Fibroblast of the conjunctiva (primary cell): ENCODE measurements around the gene KREMEN1.

Experiments
- DNase-seq: peaks from one replicate; pipeline ENCODE4 v3.0.0-alpha.2; 2010; ENCODE audit warnings: low read depth

KREMEN1 gene

GRCh38 chr22:29133603-29134133, 60.8 kb downstream of the KREMEN1 start:
- DNase-seq, result no peak

DNA sequence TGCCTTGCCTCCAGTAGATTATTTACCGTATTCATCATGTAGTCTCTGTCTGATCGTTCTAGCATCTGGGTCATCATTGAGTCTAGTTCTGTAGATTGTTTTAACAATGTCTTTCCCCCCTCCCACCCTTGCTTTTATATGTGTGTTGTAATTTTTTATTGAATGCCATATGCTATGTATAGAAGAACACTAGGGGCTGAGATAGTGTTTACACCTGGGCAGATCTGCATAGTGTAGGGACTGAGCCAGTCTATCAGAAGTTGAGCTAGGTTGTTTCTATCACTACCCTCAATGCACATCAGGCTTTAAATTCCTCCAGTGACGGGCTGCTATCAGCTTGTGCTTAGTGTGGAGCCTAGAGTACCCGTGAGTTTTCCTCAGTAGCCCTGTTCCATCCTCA, 61.6 kb downstream of the KREMEN1 start:
- DNase-seq, result no peak

GRCh38 chr22:29136782-29137700, 64.2 kb downstream of the KREMEN1 start:
- no peak for DNase-seq

DNA sequence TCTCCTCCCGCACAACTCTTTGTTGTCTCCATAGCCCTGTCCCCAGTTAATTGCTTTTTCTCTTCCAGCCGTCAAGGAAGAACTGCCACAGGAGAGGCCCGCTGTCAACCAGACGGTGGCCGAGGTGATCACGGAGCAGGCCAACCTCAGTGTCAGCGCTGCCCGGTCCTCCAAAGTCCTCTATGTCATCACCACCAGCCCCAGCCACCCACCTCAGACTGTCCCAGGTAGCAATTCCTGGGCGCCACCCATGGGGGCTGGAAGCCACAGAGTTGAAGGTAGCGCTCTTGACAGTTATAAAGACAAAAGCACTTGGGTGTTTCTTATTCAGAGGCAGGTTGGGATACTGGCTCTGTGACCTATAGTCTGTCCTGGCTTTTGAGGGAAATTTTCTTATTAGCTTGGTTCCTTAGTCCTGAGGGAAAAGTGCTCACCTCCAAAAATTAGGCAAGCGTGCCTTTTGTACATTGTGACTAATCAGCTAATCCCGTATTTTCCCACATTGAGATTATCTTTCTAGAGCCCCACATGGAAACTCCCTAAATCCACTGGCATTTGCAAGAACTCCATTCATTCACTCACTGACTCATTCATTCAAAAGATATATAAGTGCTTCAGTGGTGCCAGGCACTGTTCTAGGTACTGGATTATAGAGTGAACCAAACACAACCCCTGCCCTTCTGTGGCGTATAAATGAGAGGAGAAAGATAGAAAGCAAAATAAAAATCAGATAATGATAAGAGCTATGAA, 65.9 kb downstream of the KREMEN1 start:
- DNase-seq, result no peak

DNA sequence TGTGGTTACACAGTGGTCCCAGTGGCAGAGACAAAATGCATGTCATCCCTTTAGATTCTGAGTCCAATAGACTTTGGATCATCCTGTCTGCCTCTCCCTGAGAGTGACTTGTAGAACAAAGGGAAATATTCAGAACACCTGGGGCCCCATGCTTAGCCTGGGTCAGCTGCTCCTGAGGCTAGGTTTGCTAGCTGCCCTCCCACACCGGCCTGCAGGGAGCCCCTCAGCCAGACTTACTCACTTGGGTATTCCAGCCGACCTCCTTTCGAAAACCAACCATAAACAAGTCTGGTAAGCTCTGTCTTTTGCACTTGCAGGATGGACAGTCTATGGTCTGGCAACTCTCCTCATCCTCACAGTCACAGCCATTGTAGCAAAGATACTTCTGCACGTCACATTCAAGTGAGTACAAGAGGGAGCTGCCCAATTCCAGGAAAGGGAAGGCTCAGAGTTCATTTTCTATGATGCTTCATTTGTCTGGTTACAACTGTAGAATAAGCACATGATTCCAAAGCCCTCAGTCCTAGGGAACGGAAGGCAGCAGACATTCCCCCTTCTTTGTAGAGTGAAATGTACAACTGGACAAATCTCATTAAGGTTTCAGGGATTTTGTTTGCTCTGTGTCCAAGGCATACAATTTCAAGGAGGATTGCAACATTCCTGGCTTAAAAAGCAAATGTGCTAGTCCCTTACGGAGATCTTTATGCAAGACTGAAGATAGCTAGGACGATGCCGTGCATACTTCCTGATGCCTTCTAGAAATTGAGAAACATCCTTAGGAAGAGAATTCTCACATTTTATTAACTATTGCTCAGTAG, 67.3 kb downstream of the KREMEN1 start:
- peak; percentile 53 for DNase-seq

GRCh38 chr22:29141078-29141688, 68.3 kb downstream of the KREMEN1 start:
- DNase-seq, result no peak

- DNase-seq, result no peak
Measured at GRCh38 chr22:29142116-29142515, 69.3 kb downstream of the KREMEN1 start.

GRCh38 chr22:29143941-29144785, 71.3 kb downstream of the KREMEN1 start:
- DNase-seq, result no peak

DNA sequence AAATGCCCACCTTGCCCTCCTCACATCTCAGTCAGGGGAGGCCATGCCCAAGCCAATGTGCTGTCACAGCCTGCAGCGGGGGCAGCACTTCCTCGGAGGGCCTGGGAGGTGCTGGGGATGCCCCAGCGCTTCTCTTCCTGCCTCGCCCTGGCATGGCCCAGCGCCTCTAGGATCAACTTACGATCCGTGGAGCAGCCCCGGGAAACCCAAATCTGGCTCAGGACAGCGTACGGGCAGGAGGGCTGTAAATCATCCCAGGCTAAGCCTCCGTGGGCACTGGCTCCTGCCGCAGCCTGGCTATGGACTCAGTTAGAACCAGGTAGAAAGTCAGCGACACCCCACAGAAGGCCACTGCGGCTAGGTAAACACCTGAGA, 71.9 kb downstream of the KREMEN1 start:
- no peak for DNase-seq

DNA sequence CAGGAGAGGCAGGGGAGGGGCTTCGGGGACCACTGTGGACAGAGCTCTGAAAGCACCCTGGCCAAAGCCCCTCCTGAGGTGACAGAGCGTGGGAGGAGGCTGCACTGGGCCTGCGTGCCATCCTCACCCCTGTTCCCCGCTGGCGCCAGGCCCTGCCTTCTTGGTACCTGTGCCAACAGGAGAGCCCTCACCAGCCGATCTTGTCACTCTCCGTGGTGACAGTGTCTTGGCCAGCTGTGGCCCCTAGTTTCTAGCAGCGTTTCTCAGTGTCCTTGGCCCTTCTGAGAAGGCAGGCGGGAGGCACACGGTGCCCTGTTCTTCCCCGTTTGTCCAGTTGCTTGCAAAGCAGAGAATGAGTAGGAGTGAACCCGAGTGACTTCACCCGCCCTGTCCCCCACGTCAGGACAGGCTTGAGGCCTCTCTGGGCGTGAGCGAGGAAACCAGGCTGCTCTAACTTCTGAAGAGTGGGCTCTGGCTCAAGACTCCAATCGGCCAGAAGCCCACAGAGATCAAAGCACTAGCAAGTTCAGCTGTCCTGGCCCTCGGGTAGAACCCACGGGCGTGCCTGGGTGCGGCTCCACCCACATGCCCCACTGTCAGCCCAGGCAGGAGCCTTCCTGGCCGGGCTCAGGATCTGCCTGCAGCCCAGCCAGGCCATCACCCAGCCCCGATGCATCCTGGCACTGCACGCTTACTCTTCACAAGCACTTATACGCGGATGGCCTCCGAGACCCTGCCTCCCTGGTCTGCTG, 72.7 kb downstream of the KREMEN1 start:
- no peak for DNase-seq

DNA sequence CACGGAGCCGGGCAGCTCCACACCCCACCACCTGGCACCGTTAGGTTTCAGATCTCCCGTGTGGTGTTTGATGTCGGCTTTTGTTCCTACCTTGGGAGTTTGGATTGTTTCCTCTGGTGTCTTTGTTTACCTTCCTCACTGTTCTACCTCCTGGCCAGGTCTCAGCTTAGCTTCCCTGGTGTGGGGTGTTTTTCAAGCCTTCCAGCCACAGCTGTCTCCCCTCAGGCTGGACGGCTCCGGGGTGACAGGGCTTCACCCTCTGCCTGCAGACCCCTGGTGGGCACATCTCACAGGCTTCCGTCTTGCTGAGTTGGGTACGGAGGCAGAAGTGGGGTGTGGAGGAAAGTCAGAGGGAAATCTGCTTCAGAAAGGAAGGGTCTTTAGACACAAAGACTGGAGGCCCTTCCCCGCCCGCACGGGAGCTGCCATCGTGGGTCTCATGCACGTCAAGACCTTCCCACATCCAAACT, 73.3 kb downstream of the KREMEN1 start:
- no peak for DNase-seq

DNA sequence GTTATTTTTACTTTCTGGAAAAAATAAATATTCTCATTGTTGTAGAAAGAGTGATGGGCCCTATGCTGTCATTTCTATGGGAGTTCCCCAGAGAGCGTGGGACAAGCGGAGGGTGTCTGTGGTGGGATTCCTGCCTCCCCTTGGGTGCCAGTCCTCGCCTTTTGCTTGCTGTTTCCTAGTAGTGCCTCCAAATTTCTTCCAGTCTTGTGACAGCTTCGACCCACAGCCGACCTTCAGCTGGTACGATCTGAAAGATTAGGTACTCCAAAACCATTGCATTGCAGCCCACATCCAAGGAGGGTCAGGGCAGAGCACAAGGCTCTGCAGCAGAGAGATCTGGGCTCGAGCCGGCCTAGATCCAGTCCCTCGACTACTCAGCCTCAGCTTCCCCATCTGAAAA, 73.9 kb downstream of the KREMEN1 start:
- no peak for DNase-seq

DNA sequence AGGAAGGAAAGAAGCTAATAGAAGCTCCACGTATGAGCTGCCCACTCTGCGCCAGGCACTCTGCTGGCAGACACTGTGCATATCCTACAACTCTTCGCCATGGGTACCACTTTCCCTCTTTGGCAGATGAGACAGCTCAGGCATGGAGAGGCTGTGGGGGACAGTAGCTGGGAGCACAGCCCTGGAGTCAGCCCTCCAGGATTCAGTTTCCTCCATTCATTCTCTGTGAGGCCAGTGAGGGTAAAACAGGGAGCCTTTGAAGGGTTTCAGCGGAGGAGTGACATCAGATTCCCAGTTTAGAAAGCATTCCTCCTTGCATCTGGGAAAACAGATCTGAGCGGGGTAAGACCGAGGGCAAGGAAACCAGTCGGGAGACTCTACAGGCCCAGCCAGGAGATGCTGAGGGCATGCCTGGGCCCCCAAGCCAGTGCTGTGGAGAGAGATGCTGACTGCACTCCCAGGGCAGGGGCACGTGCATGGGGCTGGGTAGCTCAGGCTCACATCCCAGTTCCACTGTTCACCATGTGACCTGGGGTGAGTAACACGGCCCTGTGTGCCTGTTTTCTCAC, 74.6 kb downstream of the KREMEN1 start:
- DNase-seq, result no peak

DNA sequence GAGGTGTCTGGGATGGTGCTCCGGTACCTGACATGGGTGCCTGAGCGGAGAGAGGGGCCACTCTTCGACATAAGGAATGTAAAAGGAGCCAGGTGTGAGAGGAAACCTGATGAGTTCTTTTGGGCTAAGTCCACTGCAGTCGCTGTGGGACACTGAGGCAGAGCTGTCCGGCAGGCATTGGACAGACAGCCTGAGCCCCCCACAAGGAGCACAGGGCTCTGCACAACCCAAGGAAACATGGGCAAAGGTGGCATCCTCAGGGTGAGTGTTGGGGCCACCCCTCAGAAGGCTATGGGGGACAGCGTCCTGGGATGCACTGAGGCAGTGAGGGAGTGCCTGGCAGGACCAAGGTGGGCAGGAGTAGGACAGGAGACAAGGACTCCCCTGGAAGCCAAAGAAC, 75.2 kb downstream of the KREMEN1 start:
- no peak for DNase-seq

DNA sequence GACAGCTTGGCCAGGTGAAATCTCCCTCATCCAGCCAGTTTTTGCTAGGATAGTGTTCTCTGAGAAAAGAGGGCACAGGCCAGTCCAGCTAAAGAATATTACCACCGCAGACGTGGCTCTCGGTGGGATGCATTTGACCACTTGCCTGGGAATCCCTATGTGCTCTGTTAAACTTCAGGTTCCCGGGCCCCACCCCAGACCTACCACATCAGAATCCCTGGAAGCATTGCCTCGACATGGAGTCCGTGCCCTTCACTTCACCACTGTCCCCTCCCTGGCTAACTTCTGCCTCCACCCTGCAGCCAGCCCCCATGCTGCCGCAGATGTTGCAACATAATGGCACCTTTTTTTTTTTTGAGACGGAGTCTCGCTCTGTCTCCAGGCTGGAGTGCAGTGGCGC, 76.0 kb downstream of the KREMEN1 start:
- no peak for DNase-seq

DNA sequence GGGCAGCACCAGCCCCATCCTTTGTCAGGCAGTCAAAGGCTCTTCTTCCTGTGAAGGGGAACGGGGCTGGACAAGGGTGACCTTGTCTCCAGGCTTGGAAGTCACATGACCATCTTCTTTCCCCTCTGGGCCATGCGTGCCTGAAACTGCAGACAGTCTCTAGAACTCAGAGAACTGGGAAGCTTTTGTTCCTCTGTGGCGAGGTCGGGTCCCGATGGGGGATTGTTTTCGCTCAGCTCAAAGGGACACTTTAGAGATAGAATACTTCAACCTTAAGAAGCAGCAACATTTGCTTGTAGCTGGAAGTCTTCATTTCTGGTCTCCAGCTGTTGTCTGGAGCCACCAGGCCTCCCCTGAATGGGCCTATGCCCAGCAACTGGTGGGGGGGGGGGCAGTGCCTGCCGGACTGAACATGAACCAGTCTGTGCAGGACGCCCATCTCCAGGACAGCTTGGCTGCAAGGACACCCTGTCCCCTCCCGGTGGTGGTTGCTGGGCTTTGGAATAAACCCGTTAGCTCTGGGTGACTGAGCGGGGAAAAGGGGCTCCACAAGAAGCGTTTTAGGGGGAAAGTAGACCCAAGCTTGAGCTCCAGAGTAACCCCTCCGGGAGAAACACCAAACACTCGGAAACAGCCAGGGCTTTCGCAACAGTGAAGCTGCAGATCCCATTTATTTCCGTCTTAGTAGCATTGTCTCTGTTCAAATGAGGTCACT, 77.2 kb downstream of the KREMEN1 start:
- DNase-seq, result no peak

DNA sequence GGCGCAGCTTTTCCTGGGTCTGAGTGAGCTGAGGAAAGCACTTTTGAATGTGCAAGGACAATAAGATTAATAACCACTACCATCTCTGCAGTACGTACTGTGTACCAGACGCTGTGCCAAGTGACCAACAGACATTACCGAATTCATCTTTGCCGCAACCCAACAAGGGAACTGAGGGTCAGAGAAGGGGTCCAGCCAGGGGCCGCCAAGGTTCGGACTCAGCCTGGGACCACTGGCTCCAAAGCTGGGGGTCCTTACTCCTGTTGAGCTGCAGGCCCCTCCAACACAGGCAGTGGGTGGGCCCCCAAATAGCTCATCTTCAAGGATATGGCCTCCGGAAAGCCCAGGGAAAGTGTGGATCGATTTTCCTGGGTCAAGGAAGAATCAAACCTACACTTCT, 77.9 kb downstream of the KREMEN1 start:
- DNase-seq, result no peak

DNA sequence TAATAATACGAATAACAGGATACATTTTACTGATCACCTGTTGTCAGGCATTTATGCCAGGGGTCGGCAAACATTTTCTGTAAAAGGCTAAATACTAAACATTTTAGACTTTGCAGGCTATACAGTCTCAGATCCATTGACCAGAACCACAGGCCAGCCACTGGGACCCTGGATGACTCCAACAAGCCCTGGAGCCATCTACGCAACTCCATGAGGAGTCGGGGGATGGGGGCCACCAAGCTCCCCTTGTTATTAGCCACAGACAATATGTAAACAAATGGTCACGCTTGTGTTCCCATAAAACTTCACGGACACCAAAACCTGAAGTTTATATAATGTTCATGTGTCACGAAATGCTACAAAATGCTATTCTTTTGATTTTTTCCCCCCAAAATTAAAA, 78.5 kb downstream of the KREMEN1 start:
- no peak for DNase-seq
